HPDE6-E6E7 (cell line): ENCODE measurements around the gene SEC22C.
"Not testable (repeated sequence)": the region's sequence is repeated elsewhere in the genome, so short reads cannot be mapped to it uniquely, and the experiment has no call there.

Experiments used
- DNase-seq: peaks from one replicate; pipeline ENCODE4 v3.0.0; 2011; ENCODE audit warnings: missing footprints; ENCODE audit errors: extremely low spot score

The SEC22C gene

DNA sequence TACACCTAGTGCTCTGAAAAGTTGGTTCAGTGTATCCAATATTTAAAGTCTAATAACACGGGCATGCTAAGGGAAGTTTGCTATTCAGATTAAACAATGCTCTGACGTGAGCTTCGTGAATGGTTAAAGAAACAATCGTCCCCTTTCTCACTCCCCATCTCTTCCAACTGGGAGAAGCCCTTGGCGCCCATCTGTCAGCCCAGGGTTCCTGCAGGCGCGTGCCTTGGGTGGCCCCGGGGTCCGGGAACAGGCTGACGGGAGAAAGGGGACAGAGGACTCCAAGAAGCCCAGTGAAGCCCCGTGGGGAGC is 413 bp downstream of the SEC22C start:
- no peak for DNase-seq

DNA sequence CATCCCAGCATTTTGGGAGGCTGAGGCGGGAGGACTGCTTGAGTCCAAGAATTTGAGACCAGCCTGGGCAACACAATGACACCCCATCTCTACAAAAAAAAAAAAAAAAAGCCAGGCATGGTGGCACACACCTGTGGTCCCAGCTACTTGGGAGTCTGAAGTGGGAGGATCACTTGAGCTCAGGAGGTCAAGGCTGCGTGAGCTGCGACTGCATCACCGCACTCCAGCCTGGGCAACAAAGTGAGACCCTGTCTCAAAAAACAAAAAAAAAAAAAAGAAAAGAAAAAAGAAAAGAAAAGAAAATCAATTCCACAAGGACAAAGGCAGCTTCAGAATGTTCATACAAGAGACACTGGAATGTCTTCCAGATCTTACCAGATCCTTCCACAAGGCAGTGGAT is 2.4 kb downstream of the SEC22C start:
- not testable (repeated sequence) for DNase-seq

DNA sequence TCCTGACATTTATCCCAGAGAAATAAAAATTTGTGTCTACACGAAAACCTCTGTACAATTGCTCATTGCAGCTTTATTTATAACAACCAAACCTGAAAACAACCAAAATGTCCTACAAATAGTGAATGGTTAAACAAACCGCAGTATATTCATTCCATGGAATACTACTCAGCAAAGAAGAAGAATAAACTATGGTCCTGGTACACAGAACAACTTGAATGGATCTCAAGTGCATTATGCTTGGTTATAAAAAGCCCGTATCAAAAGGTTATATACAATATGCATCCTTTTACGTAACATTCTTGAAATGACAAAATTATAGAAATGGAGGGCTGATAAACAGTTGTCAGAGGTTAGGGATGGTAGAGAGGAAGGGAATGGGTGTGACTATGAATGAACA is 3.7 kb downstream of the SEC22C start:
- DNase-seq, result no peak

DNA sequence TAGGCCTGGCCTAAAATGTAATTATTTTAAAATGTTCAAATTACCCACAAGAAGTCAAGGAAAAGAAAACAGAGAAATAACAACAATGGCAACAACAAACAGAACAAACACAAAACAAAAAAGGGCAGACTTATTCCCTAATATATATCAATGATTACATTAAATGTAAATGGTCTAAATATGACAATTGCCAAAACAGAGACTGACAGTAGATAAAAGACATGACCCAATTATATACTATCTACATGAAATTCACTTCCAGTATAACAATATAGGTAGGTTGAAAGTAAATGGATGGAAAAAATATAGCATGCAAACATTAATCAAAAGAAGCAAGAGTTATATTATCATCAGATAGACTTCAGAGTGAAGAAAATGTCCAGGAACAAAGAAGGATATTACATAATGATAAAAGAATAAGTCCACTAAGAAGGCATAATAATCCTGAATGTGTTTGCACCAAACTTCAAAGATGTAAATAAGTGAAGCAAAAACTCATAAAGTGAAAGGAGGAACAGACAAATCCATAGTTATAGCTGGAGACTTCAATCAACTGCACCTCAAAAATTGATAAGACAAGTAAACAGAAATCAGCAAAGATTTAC is 6.5 kb downstream of the SEC22C start:
- DNase-seq, result no peak

DNA sequence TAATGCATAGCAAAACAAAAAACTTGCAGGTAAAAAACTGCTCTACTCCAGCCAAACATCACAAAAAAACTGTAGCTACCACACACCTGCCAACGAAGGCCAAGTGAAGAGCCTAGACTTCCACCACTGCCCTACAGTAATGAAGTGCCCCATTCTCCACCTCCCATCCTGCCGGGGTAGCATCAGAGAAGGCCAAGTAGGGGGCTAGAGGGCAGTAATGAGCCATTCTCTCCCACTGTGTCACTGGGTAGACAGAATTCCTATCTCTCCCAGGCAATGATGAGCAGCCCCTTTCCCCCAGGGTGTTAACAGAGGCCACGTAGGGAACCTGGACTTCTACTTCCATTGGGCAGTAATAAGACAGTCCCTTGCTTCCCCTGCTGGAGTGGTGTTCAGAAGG is 9.5 kb downstream of the SEC22C start:
- DNase-seq, result peak; percentile 23

DNA sequence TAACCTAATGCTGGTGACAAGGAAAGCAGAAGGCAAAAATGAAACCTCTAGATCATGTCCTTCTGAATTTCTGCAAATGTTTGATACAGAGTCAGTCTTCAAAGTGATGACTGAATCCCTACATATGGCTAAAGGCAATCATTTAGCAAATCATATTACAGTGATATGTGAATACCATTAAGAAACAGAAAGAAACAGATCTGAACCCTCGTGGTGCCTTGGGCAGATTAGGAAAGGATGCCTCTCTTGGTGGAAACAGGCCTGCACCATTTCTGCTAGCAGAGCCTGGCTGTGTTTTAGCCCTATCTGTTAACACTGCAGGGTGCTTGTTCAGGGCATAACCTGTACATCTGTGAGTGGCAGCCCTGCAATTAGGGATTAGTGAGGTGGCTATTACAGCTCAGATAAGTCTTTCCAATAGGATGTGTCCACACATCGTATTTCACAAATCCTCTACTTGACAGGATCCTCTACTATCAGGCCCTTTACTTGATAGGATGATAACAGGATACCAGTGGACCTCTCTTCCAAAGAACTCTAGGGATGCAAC is 12.1 kb downstream of the SEC22C start:
- DNase-seq, result no peak

DNA sequence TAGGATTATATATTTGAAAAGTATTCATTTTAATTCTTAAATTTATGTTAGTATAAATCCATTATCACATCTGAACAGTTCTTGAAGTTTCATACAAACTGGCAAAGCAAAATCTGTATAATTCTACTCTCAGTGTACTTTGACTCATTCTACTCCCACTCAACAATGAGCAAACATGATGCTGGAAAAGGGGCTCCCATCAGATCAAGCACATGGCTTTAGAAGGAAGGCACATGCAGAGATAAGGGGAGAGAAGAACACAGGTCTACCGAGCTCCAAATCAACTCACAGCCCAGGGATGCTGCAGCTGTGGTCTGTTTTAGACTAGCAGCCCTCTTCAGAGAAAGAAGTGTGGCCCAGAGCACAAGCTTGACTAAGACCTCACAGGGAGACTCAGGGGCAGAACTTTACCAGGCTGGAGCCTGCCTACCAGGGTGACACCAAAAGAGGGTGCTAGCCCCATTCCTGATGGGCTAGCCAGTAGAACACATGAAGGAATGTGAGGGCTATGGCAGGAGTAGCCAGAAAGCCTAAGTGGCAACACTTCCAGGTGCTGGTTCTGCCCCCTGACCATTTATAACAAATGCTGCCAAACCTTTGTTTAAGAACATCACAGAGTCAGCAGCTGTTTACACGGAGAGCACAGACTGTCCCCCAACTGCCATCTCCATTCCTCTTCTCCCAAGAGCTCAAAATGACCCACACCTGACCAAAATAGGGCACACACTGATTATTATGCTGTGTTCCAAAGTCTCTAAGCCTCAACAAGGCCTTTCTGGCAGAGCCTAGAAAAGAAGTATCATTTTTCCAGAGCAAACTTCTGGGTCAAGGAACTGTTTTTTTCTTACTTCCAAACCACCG is 19.5 kb downstream of the SEC22C start:
- no peak for DNase-seq

DNA sequence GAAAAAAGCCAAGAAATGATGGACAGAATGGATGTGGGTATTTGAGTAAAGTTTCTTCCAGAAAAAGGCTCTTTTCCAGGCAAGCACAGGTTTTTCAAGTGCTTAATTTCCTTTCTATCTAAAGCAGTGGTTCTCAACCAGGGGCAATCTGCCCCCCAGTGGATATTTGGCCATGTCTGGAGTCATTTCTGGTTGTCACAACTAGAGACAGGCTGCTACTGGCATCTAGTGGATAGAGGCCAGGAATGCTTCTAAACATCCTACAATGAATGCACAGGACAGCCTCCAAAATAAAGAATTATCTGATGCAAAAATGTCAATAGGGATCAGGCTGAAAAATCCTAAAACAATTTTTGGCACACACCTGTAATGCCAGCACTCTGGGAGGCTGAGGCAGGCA is 23.9 kb downstream of the SEC22C start:
- no peak for DNase-seq

DNA sequence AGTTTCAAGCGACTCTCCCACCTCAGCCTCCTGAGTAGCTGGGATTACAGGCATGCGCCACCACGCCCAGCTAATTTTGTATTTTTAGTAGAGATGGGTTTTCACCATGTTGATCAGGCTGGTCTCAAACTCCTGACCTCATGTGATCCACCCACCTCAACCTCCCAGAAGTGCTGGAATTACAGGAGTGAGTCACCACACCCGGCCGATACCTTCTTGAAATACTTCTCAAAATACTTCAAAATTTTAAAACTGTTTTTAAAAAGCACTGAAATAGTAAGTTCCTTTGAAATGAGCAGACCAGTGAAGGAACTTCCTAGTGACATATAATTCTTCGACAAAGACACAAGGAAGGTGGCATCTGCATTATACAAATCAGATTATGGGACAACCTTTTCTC is 24.9 kb downstream of the SEC22C start:
- not testable (repeated sequence) for DNase-seq

DNA sequence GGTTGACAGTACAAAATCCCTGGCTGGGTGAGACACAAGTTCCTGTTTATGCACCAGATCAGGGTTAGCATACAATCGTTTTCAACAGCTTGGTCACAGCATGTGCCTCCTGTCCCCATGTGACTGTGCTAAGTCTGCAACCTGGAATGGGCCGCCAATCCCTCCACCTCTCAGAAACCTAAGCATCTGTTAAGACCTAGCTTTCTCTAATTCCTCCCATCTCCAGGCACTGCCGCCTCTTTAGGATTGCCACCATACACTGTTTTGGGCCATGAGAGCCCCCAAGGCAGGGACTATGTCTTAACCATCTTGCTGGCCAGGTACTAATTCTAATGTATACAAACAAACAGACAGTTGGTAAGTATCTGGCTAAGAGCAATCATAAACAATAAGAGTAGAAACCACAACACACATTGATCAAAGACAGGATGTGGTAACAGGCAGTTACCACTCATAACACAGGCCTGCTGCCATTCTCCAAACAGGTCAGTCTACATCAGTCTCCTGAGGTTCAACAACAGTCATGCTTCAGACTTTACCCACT is 25.6 kb downstream of the SEC22C start:
- DNase-seq, result no peak

DNA sequence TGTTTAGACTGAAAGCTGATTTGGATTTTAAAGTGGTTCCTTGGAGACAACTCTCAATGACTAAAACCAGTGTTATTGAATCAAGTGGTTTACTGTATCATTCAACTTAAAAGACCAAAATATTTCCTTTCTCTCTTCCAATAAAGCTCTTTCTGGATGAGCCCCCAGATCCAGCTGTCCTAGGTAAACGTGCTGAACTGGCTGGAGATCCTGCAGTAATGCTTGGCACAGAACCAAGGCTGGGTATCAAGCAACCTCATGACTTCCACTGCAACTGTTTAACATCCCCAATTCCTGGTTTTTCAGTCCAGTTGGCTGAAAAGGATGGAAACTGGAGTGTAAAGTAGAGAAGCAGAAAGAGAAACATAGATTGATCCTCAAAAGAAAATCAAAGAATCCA is 28.9 kb downstream of the SEC22C start:
- DNase-seq, result no peak

DNA sequence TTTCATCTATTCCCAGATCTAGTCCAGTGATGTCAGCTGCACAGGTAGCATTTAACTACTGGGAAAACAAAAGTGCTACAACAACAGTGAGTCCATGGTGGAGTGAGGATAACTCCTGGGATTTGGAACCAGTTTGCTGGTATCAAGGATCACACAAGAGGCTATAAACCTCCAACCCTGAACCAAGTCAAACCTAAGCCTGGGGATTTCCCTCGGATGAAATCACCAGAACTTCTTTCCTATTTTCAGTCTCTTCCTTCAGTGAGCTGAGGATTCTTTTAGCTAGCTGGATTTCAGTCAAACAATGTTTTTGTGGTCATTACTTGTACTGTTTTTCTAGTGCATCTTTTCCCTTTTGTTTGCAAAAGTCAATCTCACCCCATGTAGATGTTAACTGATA is 31.5 kb downstream of the SEC22C start:
- DNase-seq, result no peak

DNA sequence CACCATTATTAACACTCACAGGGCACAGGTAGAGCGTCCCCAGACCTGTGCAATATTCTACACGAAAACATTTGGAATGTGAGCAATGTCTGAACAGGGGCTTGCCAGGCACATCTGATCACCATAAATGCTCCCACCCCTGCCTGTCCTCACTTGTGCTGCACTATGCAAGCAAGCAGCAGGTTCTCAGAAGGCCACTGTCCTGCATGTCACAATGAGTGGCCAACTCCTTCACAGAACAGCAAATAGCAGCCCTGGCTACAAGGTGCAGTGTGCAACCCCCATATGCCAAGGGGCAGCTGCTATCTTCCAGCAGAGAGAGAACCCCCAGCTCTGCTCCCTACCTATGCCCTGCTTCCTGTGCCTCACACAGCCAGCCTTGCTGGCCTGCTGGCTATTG is 32.6 kb downstream of the SEC22C start:
- no peak for DNase-seq

DNA sequence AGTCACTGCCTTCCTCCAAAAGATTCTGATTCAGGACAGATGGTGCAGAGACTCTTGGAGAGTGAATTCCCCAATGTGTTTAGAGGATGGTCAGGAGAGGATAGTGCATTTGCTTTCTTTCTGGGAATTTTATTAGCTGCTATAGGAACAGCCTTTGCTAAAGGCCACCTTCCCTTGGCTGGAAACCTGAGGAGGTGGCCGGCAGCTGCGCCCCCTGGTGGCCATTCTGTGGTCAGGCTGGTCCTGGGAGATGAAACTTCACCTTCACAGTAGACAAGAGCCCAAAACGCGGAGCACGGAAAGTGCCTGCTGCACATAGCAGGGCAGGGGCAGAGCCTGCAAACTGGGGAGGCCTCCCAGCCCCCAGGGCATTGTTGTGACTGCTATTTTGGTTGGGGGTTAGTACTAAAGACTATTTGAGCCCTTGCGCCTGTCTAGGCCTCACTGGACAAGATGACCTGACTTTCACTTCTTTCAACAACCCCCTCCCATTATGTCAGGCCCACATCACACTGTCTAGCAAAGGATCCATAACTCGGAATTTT is 34.3 kb downstream of the SEC22C start:
- peak; percentile 6 for DNase-seq

DNA sequence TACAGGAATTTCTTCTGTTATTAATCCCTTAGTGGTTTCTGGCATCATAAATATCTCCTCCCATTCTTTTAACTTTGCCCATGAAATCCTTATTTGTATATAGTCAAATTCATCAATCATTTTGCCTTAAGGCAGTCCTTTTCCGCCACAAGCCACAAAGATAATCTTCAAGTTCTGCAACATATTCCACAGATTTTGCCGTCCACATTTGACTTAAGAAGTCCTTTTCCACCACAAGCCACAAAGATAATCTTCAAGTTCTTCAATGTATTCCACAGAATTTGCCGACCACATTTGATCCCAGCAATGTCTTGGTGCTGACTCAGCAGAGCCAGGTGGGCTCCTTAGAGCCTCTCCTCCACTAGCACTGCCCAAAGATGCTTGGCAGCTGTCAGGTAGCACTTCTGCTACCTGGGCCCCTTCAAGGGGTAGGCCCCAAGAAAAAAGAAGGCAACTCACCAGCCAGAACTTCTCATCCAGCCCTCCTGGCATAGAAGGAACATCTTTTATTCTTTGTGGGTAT is 35.0 kb downstream of the SEC22C start:
- DNase-seq, result no peak

DNA sequence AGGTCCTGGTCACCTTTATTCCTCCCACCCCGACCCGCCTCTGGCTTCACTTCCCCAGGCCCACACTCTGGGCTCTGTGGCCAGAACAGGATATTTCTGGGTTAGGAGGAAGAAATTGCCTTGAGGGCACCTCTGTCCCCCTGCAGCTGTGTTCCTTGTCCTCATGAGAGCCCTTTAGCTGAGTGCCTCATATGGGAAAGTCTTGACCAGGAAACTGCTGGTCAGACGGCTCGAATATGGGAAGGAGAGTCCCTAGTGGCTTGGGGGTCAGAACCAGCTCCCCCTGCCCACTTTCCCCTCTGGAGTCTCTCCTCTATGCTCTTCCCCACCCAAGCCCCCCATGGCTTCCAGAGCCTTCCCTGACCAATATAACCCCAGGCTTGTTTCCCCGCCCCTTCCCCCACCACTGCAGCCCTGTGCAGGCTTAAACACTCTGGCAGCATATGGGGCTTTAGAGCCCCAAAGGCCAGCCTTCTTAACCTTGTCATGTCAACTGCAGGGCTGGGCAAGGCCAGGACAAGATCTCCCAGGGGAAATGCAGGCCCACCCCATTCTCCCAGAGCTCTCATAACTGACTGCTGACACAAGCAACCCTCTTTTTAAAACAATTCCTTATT is 36.4 kb downstream of the SEC22C start:
- DNase-seq, result no peak

DNA sequence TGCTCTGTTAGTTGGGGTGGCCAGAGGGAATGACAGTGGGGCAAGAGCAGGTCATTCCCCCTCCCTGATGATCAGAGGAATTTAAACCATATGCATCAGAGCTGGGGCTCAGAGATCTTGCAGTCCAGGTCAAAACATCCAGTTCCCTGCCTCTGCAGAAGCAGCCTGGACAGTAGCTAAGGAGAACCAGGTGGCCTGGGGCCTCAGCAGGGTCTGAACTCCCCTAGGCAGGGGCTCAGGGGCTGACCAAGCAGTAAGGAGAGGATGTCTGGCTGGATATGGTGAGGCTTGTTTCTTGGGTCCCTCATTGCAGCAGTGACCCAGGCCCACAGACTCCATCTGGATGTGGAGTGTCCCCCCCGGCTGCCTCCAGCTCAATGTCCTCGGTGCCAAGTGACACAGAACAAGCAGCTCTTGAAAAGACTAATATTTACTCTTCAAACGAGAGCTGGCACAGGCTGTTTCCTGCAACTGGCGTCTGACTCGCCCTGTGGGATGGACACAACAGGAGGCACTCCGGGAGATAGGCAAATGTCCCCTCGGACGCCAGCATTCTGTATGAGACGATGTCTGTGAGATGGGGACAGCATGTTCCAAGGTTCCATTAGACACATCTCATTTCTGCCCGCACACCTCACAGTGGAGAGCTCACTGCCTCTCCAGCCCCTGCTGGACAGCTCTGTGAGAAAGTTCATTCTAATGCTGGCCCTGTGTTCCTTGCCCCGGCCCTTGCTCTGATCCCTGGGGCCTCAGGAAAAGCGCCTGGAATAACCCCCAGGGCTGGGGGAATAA is 37.1 kb downstream of the SEC22C start:
- no peak for DNase-seq

DNA sequence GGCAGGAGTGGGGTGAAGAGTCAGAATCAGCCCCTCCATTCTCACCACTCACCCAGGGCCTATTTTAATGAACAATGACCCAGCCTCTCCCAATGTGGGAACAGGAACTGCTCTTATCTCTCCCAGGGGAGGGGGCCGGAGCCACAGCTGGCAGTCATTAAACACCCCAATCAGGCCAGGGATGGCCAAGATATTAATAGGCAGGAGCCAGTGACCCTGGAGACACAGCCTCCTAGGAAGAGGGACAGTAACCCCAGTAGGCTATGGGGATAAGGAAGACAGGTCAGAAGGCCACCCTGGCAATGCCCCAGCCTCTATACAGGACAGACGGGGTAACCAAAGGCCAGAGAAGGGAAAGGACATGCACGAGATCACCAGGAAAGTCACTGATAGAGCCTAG is 40.7 kb downstream of the SEC22C start:
- no peak for DNase-seq

DNA sequence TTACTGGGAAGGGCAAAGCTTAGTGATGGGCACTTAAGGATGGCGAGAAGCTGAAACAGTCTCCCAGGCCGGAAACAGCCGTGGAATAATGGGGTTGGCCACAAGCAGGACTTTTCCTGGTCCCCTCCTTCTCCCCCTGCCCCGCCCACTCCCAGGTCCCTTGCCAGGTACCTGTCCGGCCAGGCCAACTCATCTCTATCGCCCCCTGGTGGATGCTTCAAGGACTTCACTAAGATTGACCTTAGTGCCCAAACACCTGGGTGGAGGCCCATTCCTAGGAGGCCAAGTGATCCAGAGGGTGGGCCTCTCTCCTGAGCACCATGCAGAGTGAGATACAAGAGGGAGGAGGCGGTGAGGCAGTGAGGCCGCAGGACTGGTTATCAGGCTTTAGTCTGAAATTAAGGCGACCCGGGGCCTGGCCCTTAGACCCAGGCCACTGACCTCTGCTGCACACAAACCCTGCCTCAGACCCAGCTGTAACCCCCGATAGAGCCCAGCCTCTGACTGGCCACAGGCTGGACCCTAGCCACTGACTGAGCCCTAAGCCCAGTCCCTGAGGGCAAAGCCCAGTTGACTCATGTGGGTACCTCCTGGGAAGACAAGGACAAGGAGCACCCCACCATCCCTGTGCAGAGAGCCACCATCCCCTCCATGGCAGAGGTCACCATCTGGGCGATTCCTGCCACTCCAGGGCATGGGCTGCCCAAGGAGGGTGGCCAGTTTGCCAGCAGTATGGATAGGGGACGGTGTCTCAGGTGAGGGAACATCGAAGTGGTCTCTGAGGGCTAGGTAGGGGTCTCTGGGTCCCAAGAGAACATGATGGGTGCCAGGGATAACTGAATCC is 41.7 kb downstream of the SEC22C start:
- DNase-seq, result peak; percentile 39

DNA sequence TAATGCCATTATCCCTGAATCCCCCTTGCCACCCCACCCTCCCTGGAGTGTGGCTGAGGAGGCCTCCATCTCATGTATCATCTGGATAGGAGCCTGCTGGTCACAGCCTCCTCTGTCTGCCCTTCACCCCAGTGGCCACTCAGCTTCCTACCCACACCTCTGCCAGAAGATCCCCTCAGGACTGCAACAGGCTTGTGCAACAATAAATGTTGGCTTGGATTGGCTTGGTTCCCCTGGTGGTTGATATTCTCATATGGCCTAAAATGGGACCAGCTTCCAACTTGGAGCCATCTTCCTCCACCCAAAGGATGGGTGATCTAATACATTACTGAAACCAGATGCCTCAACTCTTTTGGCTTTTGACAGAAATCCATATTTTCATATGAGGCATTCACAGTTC is 44.4 kb downstream of the SEC22C start:
- no peak for DNase-seq
